Right kidney (tissue), 1 donor: Measurements from ENCODE around the gene MPDZ.

Experiments
- DNase-seq: peaks from one replicate; pipeline ENCODE4 v3.0.0-alpha.2; 2016

Gene MPDZ

DNA sequence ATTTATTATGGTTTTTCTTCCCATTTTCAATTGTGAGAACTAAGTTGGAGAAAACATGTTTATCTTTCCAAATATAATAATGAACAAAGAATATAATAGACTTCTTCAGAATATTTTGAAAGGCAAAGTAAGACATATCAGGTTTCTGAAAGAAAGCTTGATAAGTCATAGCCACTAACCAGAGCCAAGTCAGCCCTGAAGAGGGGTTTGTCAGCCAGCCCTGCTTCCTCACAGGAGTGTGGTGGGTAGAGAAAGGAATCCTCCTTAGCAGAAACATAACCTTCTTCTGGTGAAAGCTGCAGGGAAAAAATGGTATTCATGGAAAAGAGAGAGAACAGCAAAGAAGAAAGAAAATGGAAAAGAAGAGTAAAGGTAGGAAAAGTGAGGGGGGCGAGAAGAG, 93.4 kb downstream of the MPDZ start:
- DNase-seq, result no peak

DNA sequence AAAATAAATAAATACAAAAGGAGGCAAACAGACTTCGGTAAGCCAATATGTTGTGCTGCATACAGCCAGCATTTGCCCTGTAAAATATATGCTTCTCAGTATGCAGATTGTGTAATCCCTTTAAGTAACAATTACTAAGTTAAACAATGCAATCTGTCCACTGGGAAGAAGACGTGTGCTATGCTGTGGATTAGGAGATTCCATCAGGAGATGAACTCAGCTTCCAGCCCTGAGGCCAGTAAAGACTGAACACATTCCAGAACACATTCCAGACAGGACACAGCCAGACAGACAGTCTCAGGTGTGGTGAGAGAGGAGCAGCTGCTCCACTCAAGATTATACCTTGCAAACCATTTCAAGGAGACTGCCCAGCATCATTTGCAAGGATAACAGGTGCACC, 97.8 kb downstream of the MPDZ start:
- no peak for DNase-seq

DNA sequence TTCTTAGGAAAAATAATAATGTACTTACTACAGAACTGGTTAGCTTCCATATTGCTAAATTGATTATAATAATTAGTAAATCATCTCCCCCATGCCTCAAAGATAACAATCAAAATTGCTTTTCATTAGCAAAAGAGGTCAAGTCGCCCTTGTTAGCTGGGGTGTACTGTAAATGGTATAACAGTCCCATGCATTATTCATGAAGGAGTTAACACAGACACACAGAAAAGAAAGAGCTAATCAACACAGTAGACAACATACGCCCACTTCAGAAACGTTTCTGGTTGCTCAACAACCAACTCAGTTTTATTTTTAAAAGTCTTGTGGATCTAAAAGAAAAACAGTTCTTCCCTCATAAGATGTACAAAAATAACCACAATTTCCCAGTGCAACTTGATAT, 100.2 kb downstream of the MPDZ start:
- DNase-seq, result no peak

DNA sequence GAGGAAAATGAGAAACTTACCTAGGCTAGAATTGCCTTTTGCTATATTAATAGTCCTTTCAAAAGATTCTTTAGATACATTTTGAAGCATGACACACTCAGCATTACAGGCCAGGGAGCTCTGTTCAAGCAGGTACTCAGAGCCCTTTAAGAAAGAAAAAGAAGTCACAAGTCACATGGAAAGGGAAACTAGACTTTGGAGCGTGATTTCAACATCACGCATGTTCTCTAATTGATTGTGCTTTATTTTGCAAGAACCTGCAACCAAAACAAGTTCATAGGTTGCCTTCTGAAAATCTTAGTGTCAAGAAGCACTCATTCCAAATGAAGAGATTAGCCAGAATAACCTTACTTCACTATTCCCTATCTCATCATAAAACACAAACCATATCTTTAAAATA, 103.8 kb downstream of the MPDZ start:
- no peak for DNase-seq

DNA sequence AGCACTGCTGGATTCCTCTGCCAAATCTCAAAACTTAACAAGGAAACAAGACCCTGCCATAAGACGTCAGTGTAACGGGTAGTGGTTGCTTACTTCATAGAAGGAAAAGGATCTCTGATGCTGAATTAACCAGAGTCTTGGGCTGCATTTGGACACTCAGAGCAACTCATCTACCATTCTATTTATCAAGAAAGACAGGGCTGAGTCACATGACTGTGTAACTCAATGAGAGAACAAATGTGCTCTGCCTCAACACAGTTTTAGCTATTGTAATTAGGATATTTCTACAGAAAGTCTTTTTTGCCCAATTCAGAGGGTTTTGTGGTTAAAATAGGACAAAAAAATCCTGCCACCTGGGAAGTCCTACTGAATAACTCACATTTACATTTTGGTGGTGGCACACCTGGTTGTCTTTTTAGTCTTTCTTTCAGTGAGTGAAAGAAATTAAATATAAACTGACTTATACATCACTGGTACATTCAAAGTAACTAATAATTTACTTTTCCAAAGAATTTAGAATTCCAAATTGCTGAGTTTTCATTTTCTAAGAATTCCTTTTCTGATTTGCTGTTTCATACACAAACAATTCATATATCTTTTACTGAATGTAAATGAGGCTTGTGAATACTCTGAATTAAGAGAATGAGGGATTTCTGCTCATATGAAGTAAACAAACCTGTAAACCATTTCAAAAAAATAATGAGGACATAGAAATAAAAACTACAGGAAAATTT, 104.4 kb downstream of the MPDZ start:
- no peak for DNase-seq

DNA sequence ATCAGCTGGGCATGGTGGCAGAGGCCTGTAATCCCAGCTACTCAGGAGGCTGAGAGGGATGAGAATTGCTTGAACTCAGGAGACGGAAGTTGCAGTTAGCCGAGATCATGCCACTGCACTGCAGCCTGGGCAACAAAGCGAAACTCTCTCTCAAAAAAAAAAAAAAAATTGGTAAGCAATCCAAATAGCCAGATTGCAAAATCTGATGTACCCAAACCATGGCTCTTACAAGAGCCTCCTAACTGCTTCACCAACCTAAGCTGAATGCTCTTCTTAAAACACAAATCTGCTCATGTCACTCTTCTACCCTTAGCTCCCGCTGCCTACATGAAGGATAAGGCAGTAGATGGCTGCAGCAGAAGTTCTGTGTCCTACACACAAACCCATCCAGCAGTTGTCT, 105.9 kb downstream of the MPDZ start:
- DNase-seq, result no peak

DNA sequence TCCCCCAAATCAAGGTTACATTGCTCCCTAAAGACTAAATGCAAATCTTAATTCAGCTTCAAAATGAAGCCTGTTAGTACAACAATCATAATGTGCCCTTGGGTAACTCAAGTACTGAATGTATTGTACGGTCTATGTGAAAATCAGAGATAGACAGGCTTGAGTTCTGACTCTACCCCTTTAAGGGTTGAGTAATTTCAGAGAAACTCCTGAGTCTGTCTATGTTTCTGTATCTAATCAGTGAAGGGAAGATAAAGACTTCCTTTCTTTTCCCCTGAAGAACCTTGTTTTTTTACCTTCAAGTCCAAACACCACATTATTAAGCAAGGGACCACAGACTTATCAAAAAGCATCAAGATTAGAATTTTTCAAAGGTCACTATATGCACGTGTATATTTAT, 108.2 kb downstream of the MPDZ start:
- no peak for DNase-seq

DNA sequence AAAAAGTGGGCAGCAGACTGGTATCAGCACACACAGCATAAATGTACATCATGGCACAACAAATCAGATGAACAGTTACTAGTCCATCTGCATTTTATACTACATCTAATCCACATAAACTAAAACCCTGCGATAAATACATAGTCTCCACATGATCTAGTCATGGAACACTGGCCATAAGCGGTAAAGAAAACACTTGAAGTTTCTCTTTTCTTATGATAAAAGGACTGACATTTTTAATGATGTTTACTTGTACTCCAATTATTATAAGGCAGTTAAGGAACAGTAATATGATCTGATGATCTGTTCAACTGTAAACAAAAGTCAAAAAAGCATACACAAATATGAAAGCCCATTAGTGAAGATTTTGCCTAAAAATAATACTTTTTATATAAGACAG, 112.5 kb downstream of the MPDZ start:
- no peak for DNase-seq

DNA sequence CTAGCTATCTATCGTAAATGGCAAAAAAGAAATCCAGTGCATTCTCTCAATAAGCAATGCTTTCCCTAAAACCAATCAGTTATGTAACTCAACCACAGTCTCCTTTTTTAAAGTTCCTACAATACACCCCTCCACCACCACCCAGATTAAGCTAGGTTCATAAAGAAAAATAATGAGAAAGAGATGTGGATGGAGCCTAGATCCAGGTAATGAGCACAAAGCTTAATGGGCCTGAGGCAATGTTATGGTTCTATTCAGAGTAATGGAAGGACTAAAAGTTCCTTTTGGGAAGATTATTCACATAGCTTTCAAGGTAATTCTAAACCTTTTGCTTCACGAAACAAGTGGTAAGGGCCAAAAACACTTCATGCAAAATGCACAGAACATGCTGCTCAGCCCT, 113.5 kb downstream of the MPDZ start:
- no peak for DNase-seq

DNA sequence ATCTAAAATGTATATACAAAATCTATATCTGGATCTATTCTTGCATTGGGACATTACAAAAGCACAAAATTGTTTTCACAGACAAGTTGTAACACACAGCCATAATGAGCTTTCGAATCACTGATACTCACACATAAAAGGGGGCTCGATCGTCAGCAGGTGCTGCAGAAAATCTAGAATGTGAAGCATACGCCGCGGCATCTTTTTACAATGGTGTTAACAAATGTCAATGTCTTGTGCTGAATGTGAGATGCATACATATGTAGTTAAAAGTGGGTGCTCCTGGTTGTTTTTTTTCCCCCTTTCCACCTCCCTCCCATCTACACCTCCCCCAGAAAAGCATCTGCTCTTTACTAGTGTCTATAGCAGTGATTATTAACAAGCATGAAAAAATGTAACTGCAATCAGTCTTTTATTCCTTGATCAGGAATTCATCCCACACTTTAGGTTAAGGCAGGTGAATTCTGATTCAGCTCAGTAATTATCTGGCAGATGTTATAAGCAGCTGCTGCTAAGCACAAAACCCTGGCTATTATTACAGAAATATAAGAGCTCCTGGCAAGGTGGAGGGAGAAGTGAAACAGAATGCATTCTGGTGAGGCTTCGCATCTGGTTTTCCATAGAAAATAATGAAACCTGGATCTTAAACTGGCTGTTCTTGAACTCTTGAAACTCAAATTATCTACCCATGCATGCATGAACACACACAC, 114.1 kb downstream of the MPDZ start:
- DNase-seq, result no peak

DNA sequence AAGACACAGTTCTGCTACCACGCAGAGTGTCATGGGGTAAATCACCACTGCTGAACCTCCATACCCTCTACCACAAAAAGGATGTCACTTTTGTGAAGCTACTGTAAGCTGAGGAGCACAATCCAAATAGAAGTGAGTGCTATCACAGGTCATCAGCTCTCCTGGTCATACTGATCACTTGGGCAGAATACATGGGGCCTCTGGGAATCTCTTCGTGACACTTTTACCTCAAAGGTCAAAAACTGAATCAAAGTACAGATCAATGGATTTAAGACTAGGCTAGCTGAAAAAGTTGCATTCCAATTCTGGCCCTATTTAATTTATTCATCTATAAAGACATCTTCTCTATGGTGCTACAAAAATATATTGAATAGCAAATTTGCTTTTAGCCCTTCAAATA, 115.5 kb downstream of the MPDZ start:
- no peak for DNase-seq

DNA sequence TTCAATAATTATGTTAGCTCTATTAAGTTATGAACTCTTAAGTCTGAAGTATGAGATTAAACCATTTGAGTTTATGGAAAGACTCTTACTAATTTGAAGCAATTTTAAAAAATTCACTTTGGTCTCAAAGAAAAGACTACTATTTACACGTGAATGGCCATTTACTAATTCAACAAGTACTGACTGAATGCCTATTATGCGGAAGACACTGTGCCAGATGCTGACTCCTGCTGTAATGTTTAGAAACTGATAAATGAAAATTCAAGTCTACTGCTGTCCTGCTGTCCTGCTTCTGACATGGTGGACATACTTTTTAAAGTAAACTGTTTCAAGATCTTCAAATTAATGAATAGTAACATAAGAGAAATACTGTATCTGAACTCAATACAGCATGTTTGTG, 116.2 kb downstream of the MPDZ start:
- DNase-seq, result no peak

DNA sequence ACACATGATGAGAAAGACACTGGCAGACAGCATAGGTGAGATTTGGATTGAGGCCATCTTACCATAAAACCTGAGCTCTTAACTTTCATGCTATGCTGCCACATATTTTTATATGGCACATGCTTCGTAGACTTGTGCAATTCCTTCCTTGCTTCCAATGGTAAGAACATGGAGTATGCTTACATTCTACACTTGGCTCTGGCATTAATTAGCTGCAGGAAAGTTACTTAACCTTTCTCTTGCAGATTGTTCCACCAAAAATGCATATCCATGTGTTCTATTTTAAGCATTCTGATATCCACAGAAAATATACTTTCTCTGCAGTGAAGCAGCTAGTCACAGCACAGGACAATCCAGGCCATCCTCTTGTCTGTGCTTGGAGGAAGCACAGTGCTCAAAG, 119.4 kb downstream of the MPDZ start:
- DNase-seq, result no peak

DNA sequence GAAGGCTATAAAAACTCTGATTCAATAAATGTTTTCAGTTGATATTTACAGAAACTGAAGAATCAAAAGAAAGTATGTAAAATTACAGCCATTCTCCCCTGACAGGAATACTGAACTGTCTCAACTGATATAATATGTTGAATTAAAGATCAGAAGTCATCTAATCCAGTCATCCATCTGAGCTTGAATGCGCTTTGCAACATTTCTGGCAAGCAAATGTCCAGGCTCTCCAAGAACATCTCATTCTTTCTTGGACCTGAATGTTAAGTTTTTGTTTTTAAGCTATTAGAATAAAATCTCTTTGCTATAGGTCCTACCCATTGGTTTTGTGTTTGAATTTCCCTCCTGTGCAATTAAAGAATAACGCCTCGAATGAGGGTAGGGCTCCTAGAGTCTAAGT, 120.5 kb downstream of the MPDZ start:
- DNase-seq, result no peak

DNA sequence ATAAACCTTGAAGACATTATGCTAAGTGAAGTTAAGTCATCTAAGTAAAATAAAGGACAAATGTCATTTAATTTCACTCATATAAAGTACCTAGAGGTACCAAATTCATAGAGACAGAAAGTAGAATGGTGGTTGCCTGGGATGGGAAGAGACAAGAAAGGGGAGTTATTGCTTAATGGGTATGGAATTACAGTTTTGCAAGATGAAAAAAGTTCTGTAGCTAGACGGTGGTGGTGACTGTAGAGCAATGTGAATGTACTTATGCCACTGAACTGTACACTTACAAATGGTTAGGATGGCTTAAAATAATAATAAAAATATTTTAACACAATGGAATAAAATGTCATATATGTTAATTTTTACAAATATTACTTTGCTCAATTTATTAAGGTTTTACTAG, 128.0 kb downstream of the MPDZ start:
- DNase-seq, result no peak

DNA sequence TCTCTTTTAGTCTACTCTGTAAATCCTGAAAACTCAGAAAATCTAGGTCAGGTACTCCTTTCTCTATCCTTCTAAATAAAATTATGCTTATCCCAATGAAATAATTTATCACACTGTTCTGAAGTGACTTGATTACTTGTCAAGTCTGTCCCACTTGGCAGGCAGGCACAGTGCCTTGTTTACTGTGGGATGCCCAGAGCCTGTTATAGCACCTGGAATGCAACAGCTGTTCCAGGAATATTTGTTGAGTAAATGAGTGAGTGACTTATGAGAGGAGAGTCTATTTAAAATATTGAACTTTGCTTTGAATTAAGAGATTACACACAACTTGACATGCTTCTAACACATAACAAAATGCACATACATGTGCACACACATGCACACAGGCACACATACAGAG, 130.0 kb downstream of the MPDZ start:
- no peak for DNase-seq

DNA sequence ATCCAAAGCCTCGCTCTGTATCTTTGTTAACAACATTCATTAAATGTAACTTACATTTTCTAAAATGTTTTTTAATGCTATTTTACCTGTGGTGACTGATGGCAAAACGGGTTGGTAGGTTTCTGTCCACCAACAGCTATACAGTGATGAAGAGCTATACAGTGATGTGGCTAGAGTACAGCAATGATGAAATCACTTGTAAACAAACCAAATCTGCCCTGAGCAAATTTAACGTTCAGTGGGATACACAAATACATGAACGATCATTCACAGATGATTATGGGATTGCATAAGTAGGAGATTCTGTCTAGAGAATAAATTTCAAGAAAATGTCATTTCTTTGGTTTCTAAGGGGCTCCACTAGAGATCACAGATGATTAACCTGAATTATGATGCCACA, 132.7 kb downstream of the MPDZ start:
- DNase-seq, result no peak

DNA sequence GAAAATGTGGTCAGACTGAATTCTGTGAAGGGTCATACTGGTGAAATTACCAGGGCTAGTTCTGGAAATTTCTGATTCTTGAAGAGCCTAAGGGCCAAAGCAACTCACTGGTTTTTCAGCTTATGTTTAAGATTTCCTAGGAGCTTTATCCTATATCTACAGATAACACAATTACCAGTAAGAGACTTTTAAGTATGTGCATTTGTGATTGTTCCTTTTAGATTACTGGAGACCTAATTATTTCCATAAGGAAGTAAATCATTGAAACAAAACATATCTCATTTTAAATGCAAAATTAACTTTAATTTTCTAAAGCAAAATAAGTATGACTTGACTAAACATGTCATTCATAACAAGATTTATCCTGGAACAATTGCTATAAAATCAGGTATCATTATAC, 134.2 kb downstream of the MPDZ start:
- DNase-seq, result no peak

DNA sequence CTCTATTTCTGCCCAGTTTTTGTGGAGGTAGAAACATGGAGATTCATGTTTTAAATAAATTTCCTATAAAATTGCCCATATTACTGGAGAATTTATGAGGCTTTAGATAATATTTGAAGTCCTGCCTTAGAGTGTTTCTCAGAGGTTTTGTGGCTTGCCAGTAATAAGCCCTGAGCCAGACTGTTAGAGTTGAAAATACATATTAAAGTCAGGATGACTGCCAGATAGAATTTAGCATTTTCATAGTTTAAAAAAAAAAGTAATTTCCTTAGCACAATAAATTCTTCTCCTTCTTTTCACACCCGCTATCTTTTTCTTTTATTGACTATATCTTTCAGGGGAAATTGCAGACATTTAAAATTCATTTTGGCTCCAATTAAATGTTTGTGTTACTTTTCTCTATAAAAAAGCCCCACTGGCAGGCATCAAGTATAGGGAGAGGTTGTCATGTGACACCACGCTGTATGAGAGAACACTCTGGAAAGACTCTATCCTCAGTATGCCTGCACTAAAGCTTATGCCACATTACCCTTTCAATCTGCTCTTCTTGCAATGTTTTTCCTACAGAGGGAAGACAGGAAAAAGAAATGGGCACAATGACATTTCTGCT, 135.2 kb downstream of the MPDZ start:
- no peak for DNase-seq

DNA sequence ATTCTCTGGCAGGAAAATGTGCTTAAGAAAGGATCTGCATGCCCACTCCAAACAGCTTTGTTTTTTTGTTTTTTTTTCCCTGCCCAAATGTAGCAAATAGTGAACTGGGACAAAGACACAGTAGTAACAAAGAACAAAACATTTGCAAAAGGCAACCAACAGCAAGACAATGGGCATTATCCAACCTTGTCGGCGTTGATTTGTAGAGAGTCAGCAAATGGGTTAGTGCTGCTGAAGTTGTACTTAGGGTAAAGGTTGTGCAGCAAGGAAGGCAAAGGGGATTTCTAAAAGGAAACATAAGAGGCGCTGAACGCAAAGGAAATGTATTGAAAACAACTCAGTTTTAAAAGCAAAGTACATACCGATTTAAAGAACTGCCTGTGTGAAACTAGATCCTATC, 136.2 kb downstream of the MPDZ start:
- no peak for DNase-seq

DNA sequence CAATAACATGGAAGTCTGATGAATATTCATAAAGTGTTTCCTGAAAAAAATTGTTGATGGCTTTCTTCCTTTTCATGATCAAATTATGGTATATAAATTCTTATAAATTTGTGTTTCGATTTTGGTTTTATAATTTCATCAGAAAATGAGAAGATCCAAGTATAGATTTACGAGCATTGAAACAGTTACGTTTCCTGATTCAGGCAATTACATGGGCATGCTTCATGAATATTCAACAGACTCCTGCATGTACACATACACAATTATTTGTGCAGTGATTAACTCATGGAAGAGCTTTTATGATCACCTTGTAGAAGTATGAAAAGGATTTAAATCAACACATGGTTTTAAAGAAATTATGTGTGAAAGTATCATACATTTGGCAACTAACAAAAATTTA, 136.7 kb downstream of the MPDZ start:
- DNase-seq, result no peak

DNA sequence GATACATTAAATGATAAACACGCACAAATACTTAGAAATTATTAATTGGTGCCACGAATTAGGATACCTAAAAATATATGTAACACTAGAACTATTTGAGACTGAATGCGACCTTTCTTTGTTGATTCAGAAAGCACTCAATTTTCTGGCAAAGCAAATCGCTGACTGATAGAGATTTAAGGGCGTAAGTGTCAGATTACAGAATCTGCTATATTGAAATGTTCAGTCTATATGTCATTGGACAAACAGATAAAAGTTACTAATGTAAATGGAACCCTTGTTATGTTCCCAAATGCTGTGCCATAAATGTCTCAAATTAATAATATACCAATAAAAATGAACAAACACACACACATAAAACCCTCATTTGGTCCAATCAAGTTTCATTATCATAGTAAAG, 137.9 kb downstream of the MPDZ start:
- no peak for DNase-seq

DNA sequence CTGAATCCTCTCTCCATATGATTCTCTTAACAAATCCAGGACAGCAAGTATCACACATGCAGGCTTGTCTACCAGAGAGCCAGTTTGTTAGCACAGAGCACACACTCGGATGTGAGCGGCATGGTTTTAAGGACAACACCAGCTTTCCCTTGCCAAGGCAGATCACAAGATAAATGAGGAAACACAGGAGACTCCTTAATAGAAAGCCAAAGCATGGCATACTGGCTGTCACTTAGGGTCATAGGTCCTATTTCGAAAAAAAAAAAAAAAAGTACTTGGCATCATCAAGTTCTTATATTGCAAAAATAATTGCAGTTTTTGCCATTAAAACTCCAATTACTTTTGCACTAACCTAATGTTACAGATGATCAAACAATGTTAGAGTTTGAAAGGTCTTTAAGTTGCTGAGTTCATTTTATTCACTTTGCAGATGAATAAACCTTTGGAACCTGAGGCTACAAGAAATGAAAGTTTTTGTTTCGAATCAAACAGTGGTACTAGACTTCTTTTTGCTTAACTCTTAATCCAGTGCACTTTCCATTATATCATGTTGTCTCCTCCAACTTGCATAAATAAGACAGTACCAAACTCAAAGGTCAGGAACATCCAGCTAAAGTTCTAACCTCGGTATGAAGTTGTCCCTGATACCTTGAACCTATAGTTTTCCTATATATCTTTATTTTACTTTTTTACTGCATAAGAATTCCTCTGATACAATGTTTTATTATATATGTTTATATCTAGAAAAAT, 138.5 kb downstream of the MPDZ start:
- DNase-seq, result no peak
